ENCODE results near the gene KIF26B.

- TF ChIP-seq POLR2A (IDR thresholded peaks at IDR 0.05): no peak
- TF ChIP-seq, protein P1, sequence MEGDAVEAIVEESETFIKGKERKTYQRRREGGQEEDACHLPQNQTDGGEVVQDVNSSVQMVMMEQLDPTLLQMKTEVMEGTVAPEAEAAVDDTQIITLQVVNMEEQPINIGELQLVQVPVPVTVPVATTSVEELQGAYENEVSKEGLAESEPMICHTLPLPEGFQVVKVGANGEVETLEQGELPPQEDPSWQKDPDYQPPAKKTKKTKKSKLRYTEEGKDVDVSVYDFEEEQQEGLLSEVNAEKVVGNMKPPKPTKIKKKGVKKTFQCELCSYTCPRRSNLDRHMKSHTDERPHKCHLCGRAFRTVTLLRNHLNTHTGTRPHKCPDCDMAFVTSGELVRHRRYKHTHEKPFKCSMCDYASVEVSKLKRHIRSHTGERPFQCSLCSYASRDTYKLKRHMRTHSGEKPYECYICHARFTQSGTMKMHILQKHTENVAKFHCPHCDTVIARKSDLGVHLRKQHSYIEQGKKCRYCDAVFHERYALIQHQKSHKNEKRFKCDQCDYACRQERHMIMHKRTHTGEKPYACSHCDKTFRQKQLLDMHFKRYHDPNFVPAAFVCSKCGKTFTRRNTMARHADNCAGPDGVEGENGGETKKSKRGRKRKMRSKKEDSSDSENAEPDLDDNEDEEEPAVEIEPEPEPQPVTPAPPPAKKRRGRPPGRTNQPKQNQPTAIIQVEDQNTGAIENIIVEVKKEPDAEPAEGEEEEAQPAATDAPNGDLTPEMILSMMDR (IDR thresholded peaks at IDR 0.05): no peak
These were observed 124.6 kb downstream of the KIF26B start for GRCh38 chr1:245279346-245279745.
